HEK293 (cell line): Measurements from ENCODE around the gene RNASEH1.

ENCODE experiments used
- ZFP41 ChIP-seq: fragments of 450-650 bp; formaldehyde crosslinking; IDR thresholded peaks from 2 replicates; pipeline ENCODE4 v1.5.1; 2016; ENCODE audit warnings: missing biosample characterization, missing genetic modification characterization, borderline replicate concordance
- ZSCAN5A ChIP-seq: fragments of 450-650 bp; formaldehyde crosslinking; IDR thresholded peaks from 2 replicates; pipeline ENCODE4 v1.5.1; 2016; ENCODE audit warnings: missing biosample characterization, missing genetic modification characterization

- TF ChIP-seq ZFP41 (tag by site-specific recombination) (no peak), ZSCAN5A (no peak)
Measured at GRCh38 chr2:3539836-3540235, 18.3 kb downstream of the RNASEH1 start.
